Activated T-cell treated with anti-CD3 and anti-CD28 coated beads for 24 hours (primary cell): Measurements from ENCODE around the gene PEAR1.

Source experiments
- DNase-seq: peaks from one replicate; pipeline ENCODE4 v3.0.0-alpha.2; 2020; ENCODE audit warnings: low read depth

The PEAR1 gene

GRCh38 chr1:156899956-156900718 is 6.6 kb downstream of the PEAR1 start:
- no peak for DNase-seq

- DNase-seq = no peak
Measured at GRCh38 chr1:156900896-156901589, 7.5 kb downstream of the PEAR1 start.

GRCh38 chr1:156901590-156901900 is 8.0 kb downstream of the PEAR1 start:
- no peak for DNase-seq

- DNase-seq = no peak
Measured at GRCh38 chr1:156901966-156902915, 8.7 kb downstream of the PEAR1 start.

- DNase-seq = no peak
Measured at GRCh38 chr1:156903328-156904091, 10.0 kb downstream of the PEAR1 start.

GRCh38 chr1:156904187-156904959 is 10.9 kb downstream of the PEAR1 start:
- DNase-seq = no peak

GRCh38 chr1:156905176-156905575 is 11.7 kb downstream of the PEAR1 start:
- DNase-seq = no peak

- DNase-seq = no peak
Measured at GRCh38 chr1:156905651-156906050, 12.1 kb downstream of the PEAR1 start.

- DNase-seq = no peak
Measured at GRCh38 chr1:156906206-156906906, 12.8 kb downstream of the PEAR1 start.

- no peak for DNase-seq
Measured at GRCh38 chr1:156908541-156908940, 15.0 kb downstream of the PEAR1 start.

GRCh38 chr1:156908955-156909354 is 15.4 kb downstream of the PEAR1 start:
- no peak for DNase-seq

- no peak for DNase-seq
Measured at GRCh38 chr1:156909671-156910070, 16.2 kb downstream of the PEAR1 start.

GRCh38 chr1:156910309-156910782 is 16.8 kb downstream of the PEAR1 start:
- DNase-seq = peak; percentile 36

- no peak for DNase-seq
Measured at GRCh38 chr1:156911577-156912298, 18.2 kb downstream of the PEAR1 start.

- no peak for DNase-seq
Measured at GRCh38 chr1:156912310-156912709, 18.8 kb downstream of the PEAR1 start.

GRCh38 chr1:156912861-156913808 is 19.6 kb downstream of the PEAR1 start:
- DNase-seq = no peak

- no peak for DNase-seq
Measured at GRCh38 chr1:156913809-156914387, 20.4 kb downstream of the PEAR1 start.

GRCh38 chr1:156914440-156914856 is 20.9 kb downstream of the PEAR1 start:
- no peak for DNase-seq
